Islet of Langerhans (tissue), 1 donor: ENCODE results near the gene SLC49A4.

ENCODE experiments used
- FAIRE-seq: peaks from one replicate; lab custom pipeline; 2011; peaks lifted over from hg19 to GRCh38; lab: Jason Lieb, UNC

Gene SLC49A4

DNA sequence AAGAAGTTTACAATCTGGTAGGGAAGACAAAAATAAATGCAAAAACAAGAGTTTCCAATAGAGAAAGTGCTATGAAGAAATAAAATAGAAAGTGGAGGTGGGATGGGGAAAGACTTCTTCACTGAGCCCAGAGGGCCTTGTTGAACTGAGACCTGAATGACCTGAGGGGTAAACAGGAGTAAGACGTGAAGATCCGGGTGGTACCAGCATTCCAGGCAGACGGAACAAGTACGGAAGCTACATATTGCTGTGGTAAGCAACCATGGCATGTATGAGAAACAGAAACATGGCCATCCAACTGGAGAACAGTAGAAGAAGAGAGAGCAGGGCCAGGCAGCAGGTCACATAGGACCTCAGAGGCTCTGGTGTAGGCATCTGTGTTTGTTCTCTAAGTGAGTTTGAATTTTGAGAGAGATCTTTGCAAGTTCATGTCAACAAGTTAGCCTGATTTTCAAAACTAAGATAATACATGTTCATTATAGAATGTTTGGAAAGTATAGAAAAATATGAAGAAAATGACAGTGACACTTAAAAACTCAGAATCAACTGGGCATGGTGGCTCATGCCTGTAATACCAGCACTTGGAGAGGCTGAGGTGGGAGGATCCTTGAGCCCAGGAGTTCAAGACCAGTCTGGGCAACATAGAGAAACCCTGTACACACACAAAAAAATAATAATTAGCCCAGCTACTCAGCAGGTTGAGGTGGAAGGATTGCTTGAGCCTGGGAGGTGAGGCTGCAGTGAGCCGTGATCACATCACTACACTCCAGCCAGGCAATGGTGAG, 64.3 kb downstream of the SLC49A4 start:
- no peak for FAIRE-seq

DNA sequence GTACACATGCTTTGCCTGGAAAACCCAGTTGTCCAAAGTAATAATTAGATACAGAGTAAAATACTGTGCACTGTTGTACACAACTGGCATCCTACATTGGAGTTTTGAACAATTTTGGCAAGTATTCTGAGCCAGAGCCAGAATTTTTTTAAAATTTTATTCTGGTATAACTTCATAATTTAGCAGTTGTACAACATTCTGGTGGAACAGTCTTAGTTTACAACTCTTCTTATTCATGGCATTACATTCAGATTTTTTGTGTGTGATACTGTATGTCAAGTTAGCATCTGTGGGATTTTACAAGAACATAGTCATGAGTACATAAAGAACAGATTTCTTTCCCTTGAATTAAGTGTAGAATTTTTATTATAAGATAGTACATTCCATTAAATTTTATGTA, 67.5 kb downstream of the SLC49A4 start:
- FAIRE-seq: no peak

DNA sequence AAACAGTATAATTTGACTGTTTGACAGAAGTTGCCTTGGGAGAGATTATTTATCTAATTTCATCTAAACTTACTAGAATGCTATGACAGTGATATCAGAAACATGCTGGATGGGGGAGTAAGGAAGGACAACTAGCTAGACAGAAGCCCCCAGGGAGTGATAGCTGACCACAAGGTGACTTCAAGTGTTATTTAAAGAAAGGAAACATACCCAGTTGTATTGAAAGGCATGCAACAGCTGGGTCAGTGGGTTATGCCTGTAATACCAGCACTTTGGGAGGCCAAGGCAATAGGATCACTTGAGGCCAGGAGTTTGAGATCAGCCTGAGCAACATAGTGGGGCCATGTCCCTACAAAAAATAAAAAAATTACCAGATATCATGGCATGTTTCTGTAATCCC, 69.6 kb downstream of the SLC49A4 start:
- FAIRE-seq: no peak

DNA sequence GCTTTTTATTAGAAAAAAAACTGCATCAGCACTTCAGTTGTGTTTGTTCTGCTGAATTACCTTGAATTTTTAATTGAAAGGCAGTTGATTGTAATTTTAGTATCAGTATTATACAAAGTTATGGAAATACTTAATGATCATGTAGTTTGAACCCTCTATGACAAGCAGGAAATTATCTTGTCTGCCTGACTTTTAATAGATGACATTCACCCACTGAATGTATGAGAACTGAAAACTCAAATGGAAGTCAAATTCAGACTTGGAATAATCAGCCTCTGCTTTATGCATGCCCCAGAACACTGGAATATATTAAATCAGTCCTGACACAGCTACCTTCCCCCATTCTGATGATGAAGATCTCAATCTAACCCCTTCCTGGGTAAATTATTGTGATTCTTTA, 73.5 kb downstream of the SLC49A4 start:
- FAIRE-seq: no peak

DNA sequence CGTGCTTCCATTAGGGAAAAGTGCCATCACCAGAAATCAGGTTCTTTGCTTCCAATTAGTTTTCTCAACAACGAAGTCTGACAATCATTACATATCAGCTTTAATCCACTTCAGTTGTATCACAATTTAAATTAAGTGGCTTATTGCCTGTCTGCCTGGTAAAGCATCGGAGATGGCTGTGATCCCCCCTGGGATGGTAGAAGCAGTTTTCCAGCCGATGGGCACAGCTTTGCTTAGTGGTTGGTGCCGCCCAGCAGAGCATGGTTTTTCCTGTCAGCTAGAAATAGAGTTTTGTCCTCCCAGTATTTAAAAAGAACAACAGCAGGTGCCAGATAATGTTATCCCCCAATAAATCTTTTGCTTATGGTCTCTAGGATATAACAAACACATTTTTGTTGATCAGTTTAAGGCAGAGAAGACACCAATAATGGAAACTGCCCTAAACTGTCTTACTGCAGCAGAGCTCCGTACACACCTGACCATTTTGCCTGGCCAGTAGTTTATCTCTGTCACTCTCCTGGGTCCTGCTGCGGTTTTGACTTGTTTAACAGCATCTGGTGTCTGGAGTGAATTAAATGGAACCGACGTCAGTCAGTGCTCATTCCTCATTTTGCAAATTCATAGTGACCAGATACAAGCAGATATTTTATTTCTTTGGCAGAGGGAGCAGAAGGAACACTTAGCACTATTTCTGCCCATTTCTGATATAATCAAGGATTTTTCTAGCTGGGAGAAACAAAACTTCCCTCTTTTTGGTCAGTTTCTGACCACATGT, 79.1 kb downstream of the SLC49A4 start:
- FAIRE-seq: no peak

DNA sequence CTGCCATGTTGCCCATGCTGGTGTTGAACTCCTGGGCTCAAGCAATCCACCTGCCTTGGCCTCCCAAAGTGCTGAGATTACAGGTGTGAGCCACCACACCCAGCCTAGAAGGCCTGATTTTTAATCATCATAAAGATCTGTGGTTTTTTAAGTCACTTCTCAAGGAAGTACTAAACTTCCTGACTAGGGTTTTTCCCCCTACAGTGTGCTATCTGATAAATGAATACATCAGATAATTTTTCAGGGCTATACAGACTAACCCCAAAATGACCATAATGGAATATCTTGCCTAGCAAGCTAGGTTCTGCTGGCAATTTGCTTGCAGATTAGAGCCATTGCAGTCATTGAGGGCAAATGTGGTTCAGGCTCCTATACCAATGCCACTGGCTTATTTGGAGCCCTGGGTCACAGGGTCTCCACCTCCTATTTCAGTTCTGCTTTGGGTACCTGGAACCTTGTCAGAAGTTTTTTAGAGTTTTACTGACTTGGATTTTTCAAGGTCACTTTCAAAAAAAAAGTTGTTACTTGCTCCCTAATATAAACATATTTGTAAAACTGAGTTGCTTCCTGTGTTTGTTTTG, 80.8 kb downstream of the SLC49A4 start:
- no peak for FAIRE-seq

DNA sequence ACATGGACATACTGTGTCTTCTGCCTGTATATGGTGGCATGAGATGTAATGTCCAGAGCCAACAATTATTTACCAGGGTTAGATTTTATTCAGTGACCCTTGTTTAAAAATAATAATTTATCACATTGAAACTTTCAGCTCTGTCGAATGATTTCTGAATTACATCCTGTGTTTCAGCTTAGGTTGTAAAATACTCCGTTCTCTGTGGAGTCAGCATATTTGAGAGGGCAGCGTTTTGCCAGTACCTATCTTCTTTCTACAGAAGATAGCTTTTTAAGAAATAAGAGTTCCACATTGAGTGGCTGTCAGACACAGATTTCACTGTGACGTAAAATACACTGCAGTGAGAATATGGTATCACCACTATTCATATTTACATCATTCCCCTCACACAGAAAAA, 85.3 kb downstream of the SLC49A4 start:
- no peak for FAIRE-seq

DNA sequence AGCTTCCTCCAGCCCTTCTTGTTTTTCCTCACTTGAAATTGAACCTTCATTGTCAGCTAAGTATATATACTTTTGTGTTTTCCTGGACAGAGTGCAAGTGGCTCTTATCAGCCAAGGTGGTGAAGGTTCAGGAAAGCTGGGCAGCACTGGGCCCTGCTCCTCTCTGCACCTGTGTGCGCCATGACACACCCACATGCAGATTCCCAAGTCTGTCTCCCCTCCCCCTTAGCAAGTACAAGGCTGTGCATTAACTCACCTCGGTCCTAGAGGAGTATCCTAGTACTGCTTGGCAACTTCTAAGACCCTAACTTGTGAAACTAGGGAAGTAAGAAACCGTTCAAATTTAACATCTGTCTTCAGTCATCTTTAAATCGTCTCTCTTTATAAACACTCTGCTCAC, 85.8 kb downstream of the SLC49A4 start:
- no peak for FAIRE-seq

DNA sequence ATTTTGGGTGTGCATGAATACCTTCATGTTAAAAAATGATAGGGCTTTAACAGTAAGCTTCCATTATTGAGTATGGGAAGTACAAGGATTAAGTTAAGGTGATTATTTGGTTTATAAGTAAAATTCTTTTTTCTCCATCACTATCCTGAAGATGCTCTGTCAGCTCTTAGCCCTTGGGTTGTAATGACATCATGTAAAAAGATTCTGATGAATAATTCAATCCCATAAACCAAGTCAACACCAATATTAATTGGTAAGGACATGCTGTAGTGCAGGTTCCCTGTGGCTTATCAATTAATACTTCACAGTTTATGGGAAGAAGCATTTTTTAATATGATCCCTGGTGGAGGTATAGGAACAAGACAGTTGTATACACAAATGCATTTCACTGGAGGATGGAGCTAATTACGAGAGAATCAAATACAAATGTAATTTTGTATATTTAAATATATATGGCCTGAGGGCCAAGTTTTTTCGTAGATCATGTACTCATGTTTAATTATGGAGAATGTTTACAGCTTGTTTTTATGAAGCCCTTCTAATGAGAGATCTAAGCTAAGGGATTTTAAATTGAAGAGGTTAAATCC, 87.6 kb downstream of the SLC49A4 start:
- no peak for FAIRE-seq

DNA sequence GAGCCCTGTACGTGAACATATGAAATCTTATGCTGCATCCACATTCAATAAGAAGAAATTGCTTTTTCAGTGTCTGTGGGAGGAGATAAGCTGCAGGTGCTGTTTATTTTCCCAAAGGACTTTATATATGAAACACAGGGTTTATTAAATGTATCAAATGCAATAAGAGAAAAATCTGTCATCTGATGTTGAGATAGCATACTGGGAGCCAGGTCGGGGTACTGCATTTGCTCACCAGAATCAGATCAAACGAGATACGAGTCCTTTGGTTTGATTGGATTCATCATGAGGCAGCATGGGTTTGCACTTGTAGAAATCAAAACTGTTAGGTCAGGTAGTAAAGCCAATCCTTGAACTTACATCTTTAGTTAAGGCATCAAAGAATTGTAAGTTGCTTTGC, 91.4 kb downstream of the SLC49A4 start:
- no peak for FAIRE-seq

DNA sequence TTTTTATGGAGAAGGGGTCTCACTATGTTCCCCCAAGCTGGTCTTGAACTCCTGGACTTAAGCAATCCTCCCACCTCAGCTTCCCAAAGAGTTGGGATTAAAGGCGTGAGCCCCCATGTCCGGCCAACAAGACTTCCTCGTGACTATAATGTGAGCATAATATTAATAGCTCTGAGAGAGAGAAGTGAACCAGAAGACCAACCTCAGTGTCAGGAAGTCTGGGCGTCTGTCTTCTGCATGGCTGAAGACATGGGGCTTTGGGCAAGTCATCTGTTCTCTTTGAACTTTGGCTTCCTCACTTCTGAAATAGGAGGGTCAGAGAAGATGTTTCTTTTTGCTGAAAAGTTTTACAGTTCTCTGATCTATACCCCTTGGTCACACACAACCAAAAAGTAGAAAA, 92.1 kb downstream of the SLC49A4 start:
- no peak for FAIRE-seq

DNA sequence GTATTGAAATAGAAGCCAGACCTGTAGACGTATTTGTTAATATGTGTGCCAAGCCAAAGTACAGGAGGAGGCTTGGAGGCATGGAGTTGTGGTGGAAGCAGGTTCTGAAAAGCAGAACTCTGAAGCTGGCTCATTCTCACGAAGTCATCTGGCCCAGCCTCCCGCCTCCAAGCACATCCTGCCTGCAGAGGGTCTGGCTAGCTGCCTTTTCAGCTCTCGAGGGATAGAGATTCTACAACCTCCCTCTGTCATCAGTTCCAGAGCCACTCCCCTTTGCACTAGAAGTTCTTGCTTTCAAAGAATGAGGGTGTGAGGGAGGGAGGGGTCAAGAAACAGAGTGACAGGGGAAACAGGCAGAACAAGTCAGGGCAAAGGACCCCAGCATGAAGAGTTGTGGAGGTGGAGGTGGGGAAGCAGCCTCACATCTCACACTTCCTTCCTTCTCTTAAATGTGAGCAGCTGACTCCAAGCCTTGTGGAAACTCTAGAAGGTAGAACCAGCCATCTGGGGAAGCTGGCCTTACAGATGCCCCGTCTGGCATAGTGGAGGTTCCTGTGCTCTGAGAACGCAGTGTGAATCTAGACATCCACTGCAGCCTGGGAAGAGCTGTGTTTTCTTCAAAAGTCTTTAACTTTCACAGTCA, 95.3 kb downstream of the SLC49A4 start:
- no peak for FAIRE-seq

DNA sequence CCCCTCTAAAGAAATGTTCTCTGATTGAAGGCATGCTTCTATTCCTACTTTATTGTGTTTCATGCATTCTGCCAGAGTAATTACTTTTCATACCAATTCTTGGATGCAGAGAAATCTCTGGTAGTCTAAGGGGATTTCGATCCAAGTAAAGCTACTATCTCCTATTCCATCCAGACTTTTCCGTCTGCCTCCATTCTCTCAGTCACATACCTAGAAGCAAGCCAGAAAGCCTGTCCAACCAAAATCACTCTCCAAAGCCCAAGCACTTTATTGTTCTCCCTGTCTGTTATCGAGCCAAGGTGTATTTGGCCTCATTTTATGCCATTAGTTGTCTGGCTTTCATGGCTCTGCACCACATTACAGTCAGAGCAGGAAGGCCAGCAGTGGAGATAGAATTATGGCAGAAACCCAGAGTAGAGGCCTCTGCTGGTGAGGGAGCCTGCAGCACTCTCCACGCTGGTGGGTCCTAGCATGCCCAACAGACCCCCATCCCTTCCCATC, 95.9 kb downstream of the SLC49A4 start:
- FAIRE-seq: no peak

DNA sequence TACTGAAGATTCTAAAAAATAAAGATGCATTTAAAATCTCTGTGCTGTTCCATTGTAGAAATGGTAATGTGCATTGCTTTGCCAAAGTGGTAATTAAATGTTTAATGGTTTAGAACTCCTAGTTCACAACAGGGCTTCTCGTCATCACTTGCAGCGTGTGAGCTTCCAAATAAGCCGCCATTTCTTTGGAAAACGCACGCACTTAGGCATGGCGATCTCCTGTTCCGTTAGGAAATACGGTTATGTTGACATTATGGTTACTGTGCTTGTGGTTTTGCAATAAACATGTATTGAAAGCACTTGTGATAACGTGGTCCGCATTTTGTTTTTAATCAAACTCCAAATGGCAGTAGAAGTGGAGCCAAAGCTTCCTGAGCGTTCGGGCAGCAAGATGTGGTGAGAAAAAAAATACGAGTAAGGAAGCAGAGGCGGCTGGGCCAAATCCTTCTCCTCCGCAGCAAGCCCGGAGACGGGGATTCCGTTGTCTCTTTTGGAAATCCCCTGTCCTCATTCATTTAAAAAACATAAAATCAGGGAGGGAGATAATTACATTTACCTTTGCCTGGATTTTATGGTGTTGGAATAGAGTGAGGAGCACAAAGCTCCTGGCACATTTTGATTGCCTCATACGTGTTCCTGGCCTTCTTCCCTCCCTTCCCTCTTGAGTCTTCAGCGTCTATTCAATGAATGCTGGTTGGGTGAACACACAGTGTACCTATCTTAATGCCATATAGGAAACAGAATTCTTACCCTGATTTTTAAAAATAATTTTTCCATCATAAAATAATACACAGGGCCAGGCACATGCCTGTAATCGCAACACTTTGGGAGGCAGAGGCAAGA, 97.5 kb downstream of the SLC49A4 start:
- no peak for FAIRE-seq

DNA sequence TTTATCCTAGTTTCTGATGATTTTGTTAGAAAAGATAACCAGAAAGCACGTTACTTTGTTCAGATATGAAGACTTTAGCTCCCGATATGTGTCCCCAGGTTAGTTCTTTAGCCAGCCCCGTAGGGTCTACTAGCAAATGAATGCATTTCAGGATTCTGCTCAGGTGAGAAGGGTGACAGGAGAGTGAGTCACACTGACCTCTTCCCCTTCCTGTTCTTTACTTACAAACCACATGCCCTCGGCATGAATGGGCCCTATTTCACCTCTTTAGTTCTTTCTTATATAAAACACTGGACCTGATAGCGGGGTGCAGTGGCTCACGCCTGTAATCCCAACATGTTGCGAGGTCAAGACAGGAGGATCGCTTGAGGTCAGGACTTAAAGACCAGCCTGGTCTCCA, 98.4 kb downstream of the SLC49A4 start:
- no peak for FAIRE-seq

DNA sequence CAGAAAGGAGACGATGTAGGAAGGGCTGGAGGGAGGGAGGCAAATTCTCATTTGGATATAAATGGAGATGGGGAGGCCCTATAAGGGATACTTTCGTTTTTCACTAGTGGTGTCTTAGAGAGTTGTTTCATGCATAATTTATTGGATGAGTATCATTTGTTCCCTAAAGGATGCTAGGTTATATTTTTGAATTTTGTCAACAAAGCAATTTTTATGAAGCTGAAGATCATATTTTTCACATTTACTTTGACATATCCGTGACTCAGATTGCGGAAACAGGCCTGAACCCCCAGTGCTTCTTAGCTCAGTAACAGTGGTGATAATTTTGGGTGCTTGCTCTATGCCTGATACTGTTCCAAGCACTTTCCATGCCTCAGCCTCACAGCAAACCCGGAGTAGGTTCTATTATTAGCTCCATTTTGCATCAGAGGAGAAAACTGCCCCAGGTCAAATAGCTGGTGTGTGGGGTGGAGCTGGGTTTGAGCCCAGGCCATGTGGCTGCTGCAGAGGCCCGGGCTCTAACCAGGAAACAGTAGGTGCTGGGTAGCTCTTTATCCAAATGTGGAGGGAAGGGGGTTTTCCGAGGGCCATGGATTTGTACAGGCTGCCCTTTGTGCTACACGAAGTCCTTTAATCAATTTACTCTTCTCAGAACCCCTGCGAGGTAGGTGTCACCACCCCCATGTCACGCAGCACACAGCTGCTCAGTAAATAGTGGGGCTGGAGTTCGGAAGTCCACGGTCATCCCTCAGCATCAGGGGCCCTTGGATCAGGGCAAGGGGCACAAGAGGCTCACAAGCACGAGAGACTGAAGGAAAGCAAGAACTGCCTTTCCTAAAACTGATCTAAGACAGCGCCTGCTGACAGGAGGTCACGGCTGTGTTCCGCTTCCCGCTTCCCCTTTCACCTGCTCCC, 99.1 kb downstream of the SLC49A4 start:
- FAIRE-seq: no peak

DNA sequence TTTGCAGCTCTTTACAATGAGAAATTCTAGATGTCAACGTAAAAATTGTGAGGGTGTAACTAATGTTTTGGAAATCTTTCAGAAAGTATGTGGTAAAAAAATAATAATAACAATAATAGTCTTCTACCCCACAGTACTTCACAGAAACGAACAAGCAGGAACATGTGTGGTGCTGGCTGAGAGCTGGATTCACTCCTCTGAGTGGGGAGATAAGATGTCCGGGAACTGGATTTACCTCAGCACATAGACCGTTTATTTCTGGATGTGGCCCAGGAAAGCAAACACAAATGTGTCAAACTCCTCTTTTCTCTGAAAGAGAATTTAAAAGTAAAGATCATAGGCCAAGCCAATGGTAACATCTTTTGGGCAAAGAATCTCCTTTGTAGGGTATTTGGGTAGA, 103.4 kb downstream of the SLC49A4 start:
- FAIRE-seq: no peak

DNA sequence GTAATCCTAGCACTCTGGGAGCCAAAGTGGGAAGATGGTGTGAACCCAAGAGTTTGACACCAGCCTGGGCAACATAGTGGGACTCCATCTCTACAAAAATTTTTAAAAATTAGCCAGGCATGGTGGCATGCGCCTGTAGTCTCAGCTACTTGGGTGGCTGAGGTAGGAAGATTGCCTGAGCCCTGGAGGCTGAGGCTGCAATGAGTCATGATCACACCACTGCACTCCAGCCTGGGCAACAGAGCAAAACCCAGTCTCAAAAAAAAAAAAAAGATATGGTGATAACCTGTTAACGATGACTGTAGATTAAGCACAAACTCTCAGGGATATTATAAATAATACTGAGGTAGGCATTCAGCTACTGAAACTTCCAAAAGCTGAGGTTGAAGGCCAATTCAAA, 107.5 kb downstream of the SLC49A4 start:
- no peak for FAIRE-seq

DNA sequence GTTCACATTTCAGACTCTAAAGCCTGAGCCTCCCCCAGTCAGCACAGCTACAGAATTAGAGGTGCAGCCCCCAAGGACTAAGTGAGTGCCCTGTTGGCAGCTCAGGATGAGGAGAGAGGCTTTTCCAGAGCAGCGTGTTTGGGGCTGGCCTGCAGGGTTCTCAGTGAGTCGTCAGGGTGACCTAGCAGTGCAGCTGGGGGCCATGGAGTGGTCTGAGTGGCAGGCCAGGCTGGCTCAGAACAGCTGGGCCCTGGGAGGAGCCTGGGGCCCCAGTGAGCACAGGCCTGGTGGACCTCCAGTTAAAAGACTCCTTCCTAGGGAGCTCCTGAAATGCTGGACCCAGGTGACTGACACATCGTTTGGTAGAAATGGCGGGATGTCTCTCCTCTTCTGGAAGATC, 108.3 kb downstream of the SLC49A4 start:
- FAIRE-seq: no peak

DNA sequence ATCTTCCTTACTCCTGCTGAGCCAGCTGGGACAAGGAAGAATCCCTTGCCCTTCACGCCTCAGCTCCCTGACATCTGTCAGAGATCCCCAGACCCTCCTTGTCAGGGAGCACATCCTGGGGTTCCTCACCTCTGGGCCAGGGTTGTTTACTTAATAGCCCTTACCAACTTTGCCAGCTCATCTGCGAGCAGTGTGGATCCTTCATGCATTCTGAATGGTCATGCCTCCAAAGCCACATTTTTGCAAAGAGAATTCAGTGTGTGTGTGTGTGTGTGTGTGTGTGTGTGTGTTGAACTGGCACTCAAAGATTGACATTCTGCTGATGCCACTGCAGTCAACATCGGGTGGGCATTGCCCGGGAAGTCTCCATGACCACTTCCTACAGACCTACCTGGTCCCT, 112.6 kb downstream of the SLC49A4 start:
- FAIRE-seq: no peak
